ENCODE data around the gene PARD6B. TPM values are rescaled to one million over a fixed set of nuclear protein-coding genes. Genes with fewer than 3 reads are reported as not detected.

Gene PARD6B
- total and polyA plus RNA-seq, 2 of the 13 experiments (the other 11 are each of a cell fraction or from before 2014, with no cell fraction given), result 6.9 to 22.2 TPM

DNA sequence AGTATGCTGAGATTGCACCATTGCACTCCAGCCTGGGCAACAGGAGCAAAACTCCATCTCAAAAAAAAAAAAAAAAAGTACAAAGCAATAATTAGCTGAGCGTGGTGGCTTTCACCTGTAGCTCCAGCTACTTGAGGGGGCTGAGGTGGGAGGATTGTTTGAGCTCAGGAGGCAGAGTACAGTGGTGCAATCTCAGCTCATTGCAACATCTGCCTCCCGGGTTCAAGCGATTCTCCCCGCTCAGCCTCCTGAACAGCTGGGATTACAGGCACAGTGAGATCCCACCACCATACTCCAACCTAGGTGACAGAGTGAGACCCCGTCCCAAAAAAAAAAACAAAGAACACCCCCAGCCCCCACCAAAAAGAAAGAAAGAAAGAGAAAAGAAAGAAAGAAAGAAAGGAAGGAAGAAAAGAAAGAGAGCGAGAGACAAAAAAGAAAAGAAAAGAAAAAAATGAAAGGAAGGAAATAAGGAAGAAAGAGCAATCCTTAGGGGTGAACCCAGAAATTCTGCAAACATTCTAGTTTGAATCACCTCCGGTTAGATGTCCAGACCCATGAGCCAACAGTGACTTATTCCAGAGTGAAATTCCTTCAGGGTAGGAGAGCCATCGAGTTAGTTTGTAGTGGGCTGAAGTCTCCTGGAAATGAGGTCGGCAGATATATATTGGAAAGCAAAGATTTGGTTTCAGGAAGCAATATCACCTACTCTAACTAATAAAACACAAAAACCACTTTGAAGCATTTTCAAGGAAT, 36.8 kb upstream of the PARD6B start (continued):
- TF ChIP-seq, protein P1, sequence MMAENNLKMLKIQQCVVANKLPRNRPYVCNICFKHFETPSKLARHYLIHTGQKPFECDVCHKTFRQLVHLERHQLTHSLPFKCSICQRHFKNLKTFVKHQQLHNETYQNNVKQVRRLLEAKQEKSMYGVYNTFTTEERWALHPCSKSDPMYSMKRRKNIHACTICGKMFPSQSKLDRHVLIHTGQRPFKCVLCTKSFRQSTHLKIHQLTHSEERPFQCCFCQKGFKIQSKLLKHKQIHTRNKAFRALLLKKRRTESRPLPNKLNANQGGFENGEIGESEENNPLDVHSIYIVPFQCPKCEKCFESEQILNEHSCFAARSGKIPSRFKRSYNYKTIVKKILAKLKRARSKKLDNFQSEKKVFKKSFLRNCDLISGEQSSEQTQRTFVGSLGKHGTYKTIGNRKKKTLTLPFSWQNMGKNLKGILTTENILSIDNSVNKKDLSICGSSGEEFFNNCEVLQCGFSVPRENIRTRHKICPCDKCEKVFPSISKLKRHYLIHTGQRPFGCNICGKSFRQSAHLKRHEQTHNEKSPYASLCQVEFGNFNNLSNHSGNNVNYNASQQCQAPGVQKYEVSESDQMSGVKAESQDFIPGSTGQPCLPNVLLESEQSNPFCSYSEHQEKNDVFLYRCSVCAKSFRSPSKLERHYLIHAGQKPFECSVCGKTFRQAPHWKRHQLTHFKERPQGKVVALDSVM (CRISPR knock-in tag; IDR thresholded peaks at IDR 0.05), result peak; percentile 95
- TF ChIP-seq PHF21A (CRISPR knock-in tag; IDR thresholded peaks at IDR 0.05) (no peak), ZNF510 (CRISPR knock-in tag; IDR thresholded peaks at IDR 0.05; ENCODE audit: low read depth) (no peak), RAD21 (CRISPR knock-in tag; IDR thresholded peaks at IDR 0.05) (no peak), ZNF350 (CRISPR knock-in tag; IDR thresholded peaks at IDR 0.05; ENCODE audit: borderline replicate concordance, low read depth) (no peak), ZNF773 (CRISPR knock-in tag; IDR thresholded peaks at IDR 0.05; ENCODE audit: borderline replicate concordance) (no peak), THAP11 (CRISPR knock-in tag; IDR thresholded peaks at IDR 0.05) (no peak), AKAP8 (CRISPR knock-in tag; IDR thresholded peaks at IDR 0.05) (no peak), GABPB1 (CRISPR knock-in tag; IDR thresholded peaks at IDR 0.05) (no peak), TCF12 (IDR thresholded peaks at IDR 0.05) (no peak), TCF12 (CRISPR knock-in tag; IDR thresholded peaks at IDR 0.05) (no peak), SMAD3 (CRISPR knock-in tag; IDR thresholded peaks at IDR 0.05) (no peak), ZNF572 (CRISPR knock-in tag; IDR thresholded peaks at IDR 0.05) (no peak), NBN (conservative IDR thresholded peaks at IDR 0.05) (no peak), IKZF1 (IDR thresholded peaks at IDR 0.05) (no peak), FIP1L1 (IDR thresholded peaks at IDR 0.05; ENCODE audit: borderline replicate concordance, insufficient read depth, low read depth, low read length) (no peak), ZNF790 (CRISPR knock-in tag; IDR thresholded peaks at IDR 0.05; ENCODE audit: borderline replicate concordance) (no peak), ELF1 (CRISPR knock-in tag; IDR thresholded peaks at IDR 0.05) (no peak), HOXA9 (CRISPR knock-in tag; IDR thresholded peaks at IDR 0.05; ENCODE audit: borderline replicate concordance) (no peak), CREB1 (IDR thresholded peaks at IDR 0.05) (no peak), CREB1 (CRISPR knock-in tag; IDR thresholded peaks at IDR 0.05) (0 out of 2 replicates have a peak, but pooled peaks have one; percentile 18)
- TF ChIP-seq, protein P2, sequence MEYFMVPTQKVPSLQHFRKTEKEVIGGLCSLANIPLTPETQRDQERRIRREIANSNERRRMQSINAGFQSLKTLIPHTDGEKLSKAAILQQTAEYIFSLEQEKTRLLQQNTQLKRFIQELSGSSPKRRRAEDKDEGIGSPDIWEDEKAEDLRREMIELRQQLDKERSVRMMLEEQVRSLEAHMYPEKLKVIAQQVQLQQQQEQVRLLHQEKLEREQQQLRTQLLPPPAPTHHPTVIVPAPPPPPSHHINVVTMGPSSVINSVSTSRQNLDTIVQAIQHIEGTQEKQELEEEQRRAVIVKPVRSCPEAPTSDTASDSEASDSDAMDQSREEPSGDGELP (IDR thresholded peaks at IDR 0.05; ENCODE audit: borderline replicate concordance, low read depth), result 0 out of 2 replicates have a peak, but pooled peaks have one; percentile 36
- TF ChIP-seq, protein P3, sequence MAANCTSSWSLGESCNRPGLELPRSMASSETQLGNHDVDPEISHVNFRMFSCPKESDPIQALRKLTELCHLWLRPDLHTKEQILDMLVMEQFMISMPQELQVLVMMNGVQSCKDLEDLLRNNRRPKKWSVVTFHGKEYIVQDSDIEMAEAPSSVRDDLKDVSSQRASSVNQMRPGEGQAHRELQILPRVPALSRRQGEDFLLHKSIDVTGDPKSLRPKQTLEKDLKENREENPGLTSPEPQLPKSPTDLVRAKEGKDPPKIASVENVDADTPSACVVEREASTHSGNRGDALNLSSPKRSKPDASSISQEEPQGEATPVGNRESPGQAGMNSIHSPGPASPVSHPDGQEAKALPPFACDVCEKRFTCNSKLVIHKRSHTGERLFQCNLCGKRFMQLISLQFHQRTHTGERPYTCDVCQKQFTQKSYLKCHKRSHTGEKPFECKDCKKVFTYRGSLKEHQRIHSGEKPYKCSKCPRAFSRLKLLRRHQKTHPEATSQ (CRISPR knock-in tag; IDR thresholded peaks at IDR 0.05; ENCODE audit: borderline replicate concordance), result no peak
- TF ChIP-seq, protein P4, sequence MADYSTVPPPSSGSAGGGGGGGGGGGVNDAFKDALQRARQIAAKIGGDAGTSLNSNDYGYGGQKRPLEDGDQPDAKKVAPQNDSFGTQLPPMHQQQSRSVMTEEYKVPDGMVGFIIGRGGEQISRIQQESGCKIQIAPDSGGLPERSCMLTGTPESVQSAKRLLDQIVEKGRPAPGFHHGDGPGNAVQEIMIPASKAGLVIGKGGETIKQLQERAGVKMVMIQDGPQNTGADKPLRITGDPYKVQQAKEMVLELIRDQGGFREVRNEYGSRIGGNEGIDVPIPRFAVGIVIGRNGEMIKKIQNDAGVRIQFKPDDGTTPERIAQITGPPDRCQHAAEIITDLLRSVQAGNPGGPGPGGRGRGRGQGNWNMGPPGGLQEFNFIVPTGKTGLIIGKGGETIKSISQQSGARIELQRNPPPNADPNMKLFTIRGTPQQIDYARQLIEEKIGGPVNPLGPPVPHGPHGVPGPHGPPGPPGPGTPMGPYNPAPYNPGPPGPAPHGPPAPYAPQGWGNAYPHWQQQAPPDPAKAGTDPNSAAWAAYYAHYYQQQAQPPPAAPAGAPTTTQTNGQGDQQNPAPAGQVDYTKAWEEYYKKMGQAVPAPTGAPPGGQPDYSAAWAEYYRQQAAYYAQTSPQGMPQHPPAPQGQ (CRISPR knock-in tag; IDR thresholded peaks at IDR 0.05; ENCODE audit: borderline replicate concordance), result no peak

Measured in HepG2 (cell line).